Ramos (cell line): ENCODE data around the gene ATG16L1.

Experiments used
- in situ Hi-C: fragments of 300-500 bp; cut with MboI; formaldehyde crosslinking; loops from one replicate; pipeline ENCODE4 v1.14.3; 2022; ENCODE audit warnings: low sequenced_read_pairs; ENCODE audit not compliant: unreplicated experiment

The ATG16L1 gene

GRCh38 chr2:233251306-233252116 lies at the start of gene ATG16L1:
Gene ATG16L1, plus strand, starts transcription at chr2:233251673. Its CDS starts 155 bp downstream, at chr2:233251828.
- in situ Hi-C loops = loop anchor here (5.0 to 10.0 kb wide), 2 partner anchors 394 to 647 kb away; no protein-coding TSS in a partner anchor

- in situ Hi-C loops = no loop called here
Observed at GRCh38 chr2:233202531-233202944, 48.9 kb upstream of the ATG16L1 start.

- in situ Hi-C loops = no loop called here
Observed at GRCh38 chr2:233203060-233203459, 48.4 kb upstream of the ATG16L1 start.

GRCh38 chr2:233204286-233204936 lies 47.1 kb upstream of the ATG16L1 start:
- in situ Hi-C loops = no loop called here

- in situ Hi-C loops = no loop called here
Observed at GRCh38 chr2:233208382-233209116, 42.9 kb upstream of the ATG16L1 start.

GRCh38 chr2:233209117-233209532 lies 42.3 kb upstream of the ATG16L1 start:
- in situ Hi-C loops = no loop called here

- in situ Hi-C loops = no loop called here
Observed at GRCh38 chr2:233209533-233210171, 41.8 kb upstream of the ATG16L1 start.

GRCh38 chr2:233210281-233210680 lies 41.2 kb upstream of the ATG16L1 start:
- in situ Hi-C loops = no loop called here

GRCh38 chr2:233210843-233211547 lies 40.5 kb upstream of the ATG16L1 start:
- in situ Hi-C loops = no loop called here

GRCh38 chr2:233211548-233211895 lies 40.0 kb upstream of the ATG16L1 start:
- in situ Hi-C loops = no loop called here

GRCh38 chr2:233213011-233213410 lies 38.5 kb upstream of the ATG16L1 start:
- in situ Hi-C loops = no loop called here

- in situ Hi-C loops = no loop called here
Observed at GRCh38 chr2:233213975-233214374, 37.5 kb upstream of the ATG16L1 start.

- in situ Hi-C loops = no loop called here
Observed at GRCh38 chr2:233217892-233218377, 33.5 kb upstream of the ATG16L1 start.

GRCh38 chr2:233218836-233219235 lies 32.6 kb upstream of the ATG16L1 start:
- in situ Hi-C loops = no loop called here

- in situ Hi-C loops = no loop called here
Observed at GRCh38 chr2:233219848-233220247, 31.6 kb upstream of the ATG16L1 start.

GRCh38 chr2:233221378-233222063 lies 30.0 kb upstream of the ATG16L1 start:
- in situ Hi-C loops = no loop called here

- in situ Hi-C loops = no loop called here
Observed at GRCh38 chr2:233223059-233223894, 28.2 kb upstream of the ATG16L1 start.
